ENCODE measurements around the gene CCNDBP1. TPM values are rescaled to one million over a fixed set of nuclear protein-coding genes. Genes with fewer than 3 reads are reported as not detected.

The CCNDBP1 gene
- polyA plus RNA-seq, 1 of the 3 experiments (the other 2 are of a cell fraction): 63.6 TPM

- no peaks in the 10 kb centered on the region for H3K79me2 ChIP-seq (ENCODE audit: insufficient read depth)
- H3K9me3 ChIP-seq: no peaks in the 10 kb centered on the region
- H4K20me1 ChIP-seq (ENCODE audit: insufficient read depth): no peaks in the 10 kb centered on the region
- no peak overlapping the region for H3K4me2 ChIP-seq
- H3K27ac ChIP-seq (ENCODE audit: low read depth in 2 of 2, low read length in 1 of 2): no peak overlapping the region
- no peak for TF ChIP-seq REST (IDR thresholded peaks at IDR 0.05; ENCODE audit: low read depth, low read length)
- TF ChIP-seq CHD2 (IDR thresholded peaks at IDR 0.05; ENCODE audit: low read length, partially characterized antibody): no peak
- TF ChIP-seq FOXJ3 (CRISPR knock-in tag; IDR thresholded peaks at IDR 0.05): no peak
- no peak for TF ChIP-seq MAX (IDR thresholded peaks at IDR 0.05; ENCODE audit: low read depth)
- TF ChIP-seq IRF3 (IDR thresholded peaks at IDR 0.05; ENCODE audit: low read depth, low read length): no peak
- TF ChIP-seq YY1 (IDR thresholded peaks at IDR 0.05; ENCODE audit: low read depth): no peak
- no peak for TF ChIP-seq PBX3 (IDR thresholded peaks at IDR 0.05)
- TF ChIP-seq POLR2AphosphoS5 (IDR thresholded peaks at IDR 0.05; ENCODE audit: low read depth, low read length): no peak
- TF ChIP-seq NRF1 (IDR thresholded peaks at IDR 0.05; ENCODE audit: low read depth, low read length): no peak
- TF ChIP-seq FOSL2 (IDR thresholded peaks at IDR 0.05; ENCODE audit: borderline replicate concordance, low read depth): no peak
- TF ChIP-seq ZBTB33 (IDR thresholded peaks at IDR 0.05; ENCODE audit: borderline replicate concordance, low read depth): no peak
- no peak for TF ChIP-seq TAF1 (IDR thresholded peaks at IDR 0.05; ENCODE audit: borderline replicate concordance, low read depth, low read length)
- TF ChIP-seq GATA2 (CRISPR knock-in tag; IDR thresholded peaks at IDR 0.05): no peak
- no peak for TF ChIP-seq RXRA (IDR thresholded peaks at IDR 0.05; ENCODE audit: borderline replicate concordance, low read depth)
- TF ChIP-seq NFIC (IDR thresholded peaks at IDR 0.05; ENCODE audit: borderline replicate concordance): no peak
- no peak for TF ChIP-seq RFX5 (IDR thresholded peaks at IDR 0.05; ENCODE audit: low read length)
- no peak overlapping the region for H2AFZ ChIP-seq (ENCODE audit: low read depth)
- DNase-seq: no peak
- peaks cover 0 to 7% of the 10 kb centered on the region in 2 experiments; a peak in 1 of 4 replicates for H3K4me1 ChIP-seq (ENCODE audit: control insufficient read depth in 1 of 2, insufficient read depth in 2 of 2, low read depth in 1 of 2, low read length in 1 of 2)
- peaks cover 8% of the 10 kb centered on the region; the same call in 1 of the 2 replicates for H3K27me3 ChIP-seq (ENCODE audit: insufficient read depth)
- H3K36me3 ChIP-seq (replicated peaks in 1 of 2; ENCODE audit: control insufficient read depth in 1 of 2, insufficient read depth in 2 of 2, low read length in 1 of 2): no peaks in the 10 kb centered on the region
- H3K4me3 ChIP-seq (ENCODE audit: low read depth in 2 of 2, low read length in 1 of 2): no peak overlapping the region
- ChIA-PET CTCF (interaction anchor here (0.9 to 11.9 kb wide), 6 partner anchors 10 to 72 kb away, joined by 3 to 70 read pairs (median 16); no protein-coding TSS in a partner anchor), POLR2A (no interaction called here)
- no peaks in the 10 kb centered on the region for H3F3A ChIP-seq (replicated peaks; ENCODE audit: insufficient read depth)
- H3K9me2 ChIP-seq: no peaks in the 10 kb centered on the region
- no peak overlapping the region for H3K9ac ChIP-seq
- 58% methylated on average over 4 of the region's 5 CpGs for WGBS (ENCODE audit: low lambda C conversion rate)
These were observed 28.3 kb downstream of the CCNDBP1 start for GRCh38 chr15:43213466-43213865.
